K562 (cell line): ENCODE data around the gene AP4S1. TPM values are rescaled to one million over a fixed set of nuclear protein-coding genes. Genes with fewer than 3 reads are reported as not detected.

Experiments used
- ZC3H8 ChIP-seq: fragments of 450-650 bp; IDR thresholded peaks from 2 replicates; pipeline ENCODE4 v1.6.1; 2017
- polyA plus RNA-seq, 8 experiments: library from polyadenylated mRNA; depleted of rRNA in 4 of 8; stranded (reverse) in 5 of 8; unstranded in 3 of 8; fragments of >200 nt; fragmentation: Nextera tagmentation in 2 of 8; fragmentation: Illumina TruSeq in 1 of 8; extraction: Ambion mirVana in 2 of 8; extraction: Trizol in 1 of 8; gene quantifications; 2 replicates each; pipeline versions ENCODE4 v1.2.1 to v1.2.3, GENCODE V29; 2011 to 2014; ENCODE audit warnings: inconsistent platforms in 1 of 8, missing spikeins in 1 of 8
- total RNA-seq, 7 experiments: library from RNA; depleted of rRNA in 6 of 7; stranded (reverse); fragments of >200 nt in 6 of 7; fragmentation: Illumina TruSeq in 2 of 7; extraction: Trizol in 2 of 7; gene quantifications; 2 replicates each; pipeline versions ENCODE4 v1.2.1 to v1.2.3, GENCODE V29; 2011 to 2021; ENCODE audit warnings: low replicate concordance in 1 of 7
- TF ChIP-seq, protein P1 (sequence below), 2 experiments: fragments of 450-650 bp; formaldehyde crosslinking in 1 of 2; IDR thresholded peaks; 2 replicates each; pipeline versions ENCODE4 v1.4.0 to v1.6.1; 2014 to 2020; ENCODE audit warnings: mild to moderate bottlenecking in 2 of 2, borderline replicate concordance in 1 of 2, low read depth in 1 of 2

The AP4S1 gene
- total and polyA plus RNA-seq, 9 of the 15 experiments (the other 6 are each of a cell fraction or from before 2014, with no cell fraction given): 3.7 to 7.8 (median 5.9) TPM

DNA sequence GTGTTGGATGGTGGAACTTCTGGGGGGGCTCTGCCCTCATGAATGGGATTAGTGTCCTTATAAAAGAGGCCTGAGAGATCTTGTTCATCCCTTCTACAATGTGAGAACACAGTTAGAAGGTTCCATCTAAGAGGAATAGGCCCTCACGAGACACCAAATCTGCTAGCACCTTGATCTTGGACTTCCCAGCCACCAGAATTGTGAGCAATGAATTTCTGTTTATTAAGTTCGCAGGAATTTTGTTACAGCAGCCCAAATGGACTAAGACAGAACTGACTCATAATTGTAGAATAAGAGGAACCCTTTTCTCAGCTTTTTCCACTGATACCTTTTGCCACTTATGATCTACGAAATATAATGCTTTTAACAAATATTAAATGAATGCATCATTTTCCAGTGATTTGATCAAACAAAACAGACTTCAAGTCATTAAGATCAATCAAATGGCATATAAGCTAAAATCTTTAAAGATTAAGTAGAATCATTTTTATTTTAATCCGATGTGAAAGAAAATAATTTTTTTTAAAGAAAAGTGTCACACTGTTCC is 113.9 kb downstream of the AP4S1 start (continued):
- TF ChIP-seq, protein P1, sequence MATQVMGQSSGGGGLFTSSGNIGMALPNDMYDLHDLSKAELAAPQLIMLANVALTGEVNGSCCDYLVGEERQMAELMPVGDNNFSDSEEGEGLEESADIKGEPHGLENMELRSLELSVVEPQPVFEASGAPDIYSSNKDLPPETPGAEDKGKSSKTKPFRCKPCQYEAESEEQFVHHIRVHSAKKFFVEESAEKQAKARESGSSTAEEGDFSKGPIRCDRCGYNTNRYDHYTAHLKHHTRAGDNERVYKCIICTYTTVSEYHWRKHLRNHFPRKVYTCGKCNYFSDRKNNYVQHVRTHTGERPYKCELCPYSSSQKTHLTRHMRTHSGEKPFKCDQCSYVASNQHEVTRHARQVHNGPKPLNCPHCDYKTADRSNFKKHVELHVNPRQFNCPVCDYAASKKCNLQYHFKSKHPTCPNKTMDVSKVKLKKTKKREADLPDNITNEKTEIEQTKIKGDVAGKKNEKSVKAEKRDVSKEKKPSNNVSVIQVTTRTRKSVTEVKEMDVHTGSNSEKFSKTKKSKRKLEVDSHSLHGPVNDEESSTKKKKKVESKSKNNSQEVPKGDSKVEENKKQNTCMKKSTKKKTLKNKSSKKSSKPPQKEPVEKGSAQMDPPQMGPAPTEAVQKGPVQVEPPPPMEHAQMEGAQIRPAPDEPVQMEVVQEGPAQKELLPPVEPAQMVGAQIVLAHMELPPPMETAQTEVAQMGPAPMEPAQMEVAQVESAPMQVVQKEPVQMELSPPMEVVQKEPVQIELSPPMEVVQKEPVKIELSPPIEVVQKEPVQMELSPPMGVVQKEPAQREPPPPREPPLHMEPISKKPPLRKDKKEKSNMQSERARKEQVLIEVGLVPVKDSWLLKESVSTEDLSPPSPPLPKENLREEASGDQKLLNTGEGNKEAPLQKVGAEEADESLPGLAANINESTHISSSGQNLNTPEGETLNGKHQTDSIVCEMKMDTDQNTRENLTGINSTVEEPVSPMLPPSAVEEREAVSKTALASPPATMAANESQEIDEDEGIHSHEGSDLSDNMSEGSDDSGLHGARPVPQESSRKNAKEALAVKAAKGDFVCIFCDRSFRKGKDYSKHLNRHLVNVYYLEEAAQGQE (IDR thresholded peaks at IDR 0.05; ENCODE audit: borderline replicate concordance): no peak
- TF ChIP-seq, protein P1 (CRISPR knock-in tag; IDR thresholded peaks at IDR 0.05; ENCODE audit: low read depth): no peak
- no peak for TF ChIP-seq ZC3H8
